Measurements from ENCODE around the gene AP2A1.

AP2A1 gene

DNA sequence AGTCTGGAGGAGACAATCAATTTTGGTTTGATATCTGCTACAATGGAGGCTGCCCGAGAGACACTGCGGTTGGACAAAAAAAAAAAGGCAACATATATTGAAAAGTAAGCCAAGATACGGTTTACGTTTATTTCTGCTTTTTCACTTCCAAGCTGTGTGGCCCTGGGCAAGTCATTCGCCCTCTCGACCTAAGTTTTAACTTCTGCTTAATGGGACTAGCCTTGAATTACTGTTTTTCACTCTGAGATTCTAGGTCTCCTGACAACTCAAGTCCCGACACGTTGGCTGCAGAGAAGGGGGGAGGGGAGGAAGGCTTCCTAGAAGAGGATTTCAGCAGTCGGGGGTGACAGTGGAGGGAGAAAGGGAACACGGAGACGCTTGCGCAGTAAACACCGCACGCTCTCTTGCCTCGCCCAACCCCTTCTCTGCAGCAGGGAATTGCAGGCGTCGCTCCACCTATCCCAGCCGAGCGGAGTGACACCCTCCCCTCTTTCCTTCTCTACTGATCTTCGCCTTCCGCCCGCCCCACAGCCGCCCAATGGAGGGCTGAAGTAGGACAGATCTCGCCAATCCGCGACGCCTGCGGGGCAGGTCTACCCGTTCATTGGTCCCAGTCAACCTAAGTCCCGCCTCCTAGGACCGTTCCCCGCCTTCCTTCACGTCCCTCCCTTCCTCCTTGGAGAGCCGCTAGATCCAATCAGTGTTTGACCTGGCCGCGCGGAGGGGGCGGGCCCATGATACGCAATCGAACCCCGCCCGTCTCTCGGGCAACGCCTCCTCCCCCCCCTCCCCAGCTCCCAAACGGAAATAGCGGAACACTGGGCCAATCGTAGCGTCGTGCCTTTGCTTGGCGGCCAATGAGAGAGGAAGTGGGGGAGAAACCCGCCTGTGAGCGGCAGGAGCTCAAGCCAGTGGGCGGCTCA is 533 bp upstream of the AP2A1 start:
- in situ Hi-C loops (cut with MboI; ENCODE audit: low sequenced_read_pairs): no loop called here

DNA sequence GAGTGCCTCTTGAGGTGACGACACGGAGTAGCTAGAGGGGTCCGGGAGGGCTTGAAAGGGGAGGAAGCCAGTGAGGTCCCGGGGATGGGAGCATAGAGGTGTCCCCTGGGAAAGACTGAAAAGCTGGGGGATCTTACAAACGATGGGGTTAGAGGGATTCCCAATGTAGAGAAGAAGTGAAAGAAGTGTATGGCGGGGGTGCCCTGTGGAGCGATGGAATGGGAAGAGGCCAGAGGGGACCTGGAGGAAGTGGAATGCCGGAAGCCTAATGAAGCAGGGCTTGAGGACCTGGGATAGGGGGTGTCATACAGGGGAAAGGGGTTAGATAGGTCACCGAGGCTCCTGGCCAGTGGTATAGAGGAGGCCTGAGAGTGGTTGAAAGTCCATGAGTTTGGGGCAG is 580 bp downstream of the AP2A1 start:
- in situ Hi-C loops (cut with MboI; ENCODE audit: low sequenced_read_pairs): no loop called here

GRCh38 chr19:49767967-49768581 is 1.3 kb downstream of the AP2A1 start:
- in situ Hi-C loops (cut with MboI; ENCODE audit: low sequenced_read_pairs): no loop called here

- in situ Hi-C loops (cut with MboI; ENCODE audit: low sequenced_read_pairs): no loop called here
Observed at GRCh38 chr19:49770529-49770928, 3.7 kb downstream of the AP2A1 start.

GRCh38 chr19:49771674-49772139 is 4.9 kb downstream of the AP2A1 start:
- in situ Hi-C loops (cut with MboI; ENCODE audit: low sequenced_read_pairs): no loop called here

DNA sequence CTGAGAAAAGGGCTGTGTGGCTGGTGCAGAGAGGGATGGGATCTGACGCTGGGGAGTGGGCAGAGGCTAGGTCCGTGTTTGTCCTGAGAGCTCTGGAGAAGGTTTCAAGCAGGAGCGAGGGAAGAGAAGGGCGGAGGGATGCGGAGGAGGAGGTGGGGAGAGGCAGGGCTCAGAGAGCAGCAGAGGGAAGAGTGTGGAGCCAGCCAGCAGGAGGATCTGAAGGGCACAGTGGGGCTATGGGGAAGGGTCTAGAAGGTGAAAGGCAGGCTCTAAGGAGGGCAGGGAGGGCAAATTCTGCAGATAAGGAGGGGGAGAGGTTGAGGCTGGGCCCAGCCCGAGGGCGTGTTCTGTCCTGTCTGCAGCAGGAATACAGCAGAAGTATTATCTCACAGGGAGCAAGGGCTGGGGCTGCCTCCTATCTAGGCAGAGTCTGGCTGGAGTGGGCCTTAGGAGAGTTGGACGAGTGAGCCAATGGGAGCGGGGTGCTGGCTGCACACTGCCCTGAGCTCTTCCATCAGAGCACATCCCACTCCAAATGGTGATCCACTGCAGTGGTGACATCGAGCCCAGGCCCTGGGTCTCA is 6.1 kb downstream of the AP2A1 start:
- in situ Hi-C loops (cut with MboI; ENCODE audit: low sequenced_read_pairs): no loop called here

GRCh38 chr19:49773663-49774350 is 7.0 kb downstream of the AP2A1 start:
- in situ Hi-C loops (cut with MboI; ENCODE audit: low sequenced_read_pairs): no loop called here

GRCh38 chr19:49774969-49775368 is 8.2 kb downstream of the AP2A1 start:
- in situ Hi-C loops (cut with MboI; ENCODE audit: low sequenced_read_pairs): no loop called here

DNA sequence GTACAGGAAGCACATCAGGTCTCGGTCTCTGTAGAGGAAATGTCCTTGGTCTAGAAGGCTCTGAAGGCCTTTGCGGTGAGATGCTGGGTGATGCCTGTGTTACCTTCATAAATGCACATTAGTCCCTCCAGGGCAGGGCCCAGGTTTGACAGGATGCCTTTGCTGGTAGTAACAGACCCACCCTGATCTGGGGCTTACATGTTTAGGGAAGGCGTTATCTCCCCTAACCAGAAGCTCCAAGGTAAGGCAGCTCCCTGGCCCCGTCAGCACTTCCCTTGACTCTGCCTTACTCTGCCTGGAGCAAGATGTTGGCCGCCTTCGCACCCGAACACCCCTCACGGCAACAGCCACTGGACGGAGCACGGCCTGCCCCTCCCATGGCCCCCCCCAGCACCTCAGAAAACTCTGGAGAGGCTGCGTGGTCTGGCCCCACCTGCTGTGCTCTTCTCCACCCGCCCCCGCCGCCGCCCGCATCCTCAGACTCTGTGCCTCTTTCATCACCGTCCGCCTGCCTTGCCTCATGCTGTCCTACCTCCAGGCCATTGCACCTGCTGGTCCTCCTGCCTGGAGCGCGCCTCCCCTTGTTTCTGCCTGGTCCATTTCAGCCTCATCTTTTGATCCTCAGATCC is 9.1 kb downstream of the AP2A1 start:
- in situ Hi-C loops (cut with MboI; ENCODE audit: low sequenced_read_pairs): no loop called here

- in situ Hi-C loops (cut with MboI; ENCODE audit: low sequenced_read_pairs): no loop called here
Observed at GRCh38 chr19:49776371-49776764, 9.6 kb downstream of the AP2A1 start.

DNA sequence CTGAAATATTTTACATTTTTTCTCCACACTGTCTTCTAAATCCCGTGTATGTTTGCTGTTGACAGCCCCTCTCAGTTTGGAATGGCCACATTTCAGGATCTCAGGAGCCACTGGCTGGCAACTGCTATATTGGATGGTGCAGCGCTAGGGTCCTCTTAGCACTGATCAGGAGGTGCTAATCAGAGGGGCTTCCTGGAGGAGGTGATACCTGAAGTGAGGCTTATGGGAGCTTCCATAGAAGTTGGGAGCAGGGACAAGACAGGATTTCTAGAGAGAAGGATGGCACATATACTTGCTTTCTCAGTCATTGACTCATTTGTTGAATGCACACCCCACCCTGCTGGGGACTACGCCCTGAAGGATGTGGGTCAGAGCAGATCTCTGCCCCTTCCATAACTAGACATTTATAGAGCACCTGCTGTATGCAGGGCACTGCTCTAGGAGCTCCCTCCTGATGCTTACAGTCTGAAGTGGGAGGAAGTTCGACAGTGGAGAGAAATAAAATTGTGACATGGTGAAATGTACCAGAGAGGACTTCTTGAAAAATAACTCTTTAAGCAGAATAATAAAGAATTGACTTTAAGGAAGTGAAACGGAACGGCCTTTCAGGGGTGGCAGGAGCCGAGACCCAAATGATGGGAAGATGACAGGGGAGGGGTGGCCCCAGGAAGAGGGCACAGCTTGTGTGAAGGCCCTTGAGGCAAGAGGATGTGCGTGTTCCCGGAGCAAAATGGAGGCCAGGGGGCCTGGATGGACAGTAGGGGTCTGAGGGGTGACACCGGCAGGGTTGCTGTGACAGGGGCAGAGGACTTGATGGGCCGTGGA is 13.1 kb downstream of the AP2A1 start:
- in situ Hi-C loops (cut with MboI; ENCODE audit: low sequenced_read_pairs): no loop called here

- in situ Hi-C loops (cut with MboI; ENCODE audit: low sequenced_read_pairs): no loop called here
Observed at GRCh38 chr19:49780861-49781260, 14.1 kb downstream of the AP2A1 start.

DNA sequence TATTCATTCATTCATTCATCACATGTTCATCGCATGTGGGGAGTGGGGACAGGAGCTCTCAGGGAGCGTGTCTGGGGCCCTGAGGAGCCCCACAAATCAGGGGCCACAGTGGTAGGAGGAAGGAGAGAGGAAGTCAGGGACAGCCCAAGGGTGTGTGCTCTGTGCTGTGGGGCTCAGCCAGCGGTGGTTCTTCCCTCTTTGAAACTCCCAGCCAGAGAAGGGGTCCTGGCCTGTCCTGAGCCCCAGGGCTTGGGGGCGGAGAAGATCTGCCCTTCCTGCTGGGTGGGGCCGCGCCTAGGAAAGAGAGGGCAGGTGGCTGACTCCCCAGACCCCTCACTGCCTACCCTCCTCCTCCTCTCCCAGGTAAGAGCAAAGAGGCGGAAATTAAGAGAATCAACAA is 14.6 kb downstream of the AP2A1 start:
- in situ Hi-C loops (cut with MboI; ENCODE audit: low sequenced_read_pairs): no loop called here

DNA sequence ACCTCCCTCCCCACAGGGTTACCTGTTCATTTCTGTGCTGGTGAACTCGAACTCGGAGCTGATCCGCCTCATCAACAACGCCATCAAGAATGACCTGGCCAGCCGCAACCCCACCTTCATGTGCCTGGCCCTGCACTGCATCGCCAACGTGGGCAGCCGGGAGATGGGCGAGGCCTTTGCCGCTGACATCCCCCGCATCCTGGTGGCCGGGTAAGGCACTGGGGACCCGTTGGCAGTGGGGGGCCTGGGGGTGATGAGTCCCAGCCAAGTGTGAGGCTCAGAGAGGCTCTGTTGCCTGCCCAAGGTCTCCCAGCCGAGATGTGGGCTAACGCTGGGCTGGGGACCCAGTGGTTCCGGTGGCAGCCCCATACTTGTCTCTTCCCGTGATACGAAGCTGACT is 15.7 kb downstream of the AP2A1 start:
- in situ Hi-C loops (cut with MboI; ENCODE audit: low sequenced_read_pairs): no loop called here

DNA sequence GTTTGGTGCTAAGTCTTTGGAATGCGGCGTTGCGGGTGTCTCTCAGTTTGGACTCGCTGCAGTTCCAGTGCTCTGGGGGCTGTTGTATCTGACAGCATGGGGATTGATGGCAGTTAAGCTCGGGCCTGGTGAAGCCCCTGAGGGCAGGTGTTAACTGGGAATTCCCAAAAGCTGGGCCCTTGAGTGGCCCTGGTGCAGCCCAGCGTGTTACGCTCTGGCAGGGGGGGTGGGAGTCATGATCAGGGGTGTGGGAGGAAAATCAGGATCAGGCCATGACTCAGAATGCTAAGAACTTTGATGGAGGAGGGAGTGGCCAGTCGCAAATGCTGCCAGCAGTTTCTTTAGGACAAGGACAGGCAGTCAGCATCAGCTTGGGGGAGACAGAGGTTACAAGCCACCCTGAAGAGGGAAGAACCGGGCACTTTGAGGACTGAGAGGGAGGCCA is 19.6 kb downstream of the AP2A1 start:
- in situ Hi-C loops (cut with MboI; ENCODE audit: low sequenced_read_pairs): no loop called here

DNA sequence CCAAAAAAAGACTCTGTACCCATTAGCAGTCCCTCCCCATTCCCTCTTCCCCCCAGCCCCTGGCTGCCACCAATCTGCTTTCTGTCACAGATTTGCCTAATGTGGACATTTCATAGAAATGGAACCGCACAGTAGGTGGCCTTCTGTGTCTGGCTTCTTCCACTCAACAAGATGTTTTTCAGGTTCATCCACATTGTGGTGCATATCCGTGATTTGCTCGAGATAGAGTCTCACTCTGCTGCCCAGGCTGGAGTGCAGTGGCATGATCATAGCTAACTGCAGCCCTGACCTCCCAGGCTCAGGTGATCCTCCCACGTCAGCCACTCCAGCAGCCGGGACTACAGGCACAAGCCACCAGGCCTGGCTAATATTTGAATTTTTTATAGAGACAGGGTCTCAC is 20.9 kb downstream of the AP2A1 start:
- in situ Hi-C loops (cut with MboI; ENCODE audit: low sequenced_read_pairs): no loop called here

GRCh38 chr19:49788857-49789256 is 22.1 kb downstream of the AP2A1 start:
- in situ Hi-C loops (cut with MboI; ENCODE audit: low sequenced_read_pairs): no loop called here

- in situ Hi-C loops (cut with MboI; ENCODE audit: low sequenced_read_pairs): no loop called here
Observed at GRCh38 chr19:49790866-49791265, 24.1 kb downstream of the AP2A1 start.

GRCh38 chr19:49791776-49792445 is 25.1 kb downstream of the AP2A1 start:
- in situ Hi-C loops (cut with MboI; ENCODE audit: low sequenced_read_pairs): no loop called here

All from hTERT RPE-1 (cell line).